ENCODE data around the gene CAMTA1.

DNA sequence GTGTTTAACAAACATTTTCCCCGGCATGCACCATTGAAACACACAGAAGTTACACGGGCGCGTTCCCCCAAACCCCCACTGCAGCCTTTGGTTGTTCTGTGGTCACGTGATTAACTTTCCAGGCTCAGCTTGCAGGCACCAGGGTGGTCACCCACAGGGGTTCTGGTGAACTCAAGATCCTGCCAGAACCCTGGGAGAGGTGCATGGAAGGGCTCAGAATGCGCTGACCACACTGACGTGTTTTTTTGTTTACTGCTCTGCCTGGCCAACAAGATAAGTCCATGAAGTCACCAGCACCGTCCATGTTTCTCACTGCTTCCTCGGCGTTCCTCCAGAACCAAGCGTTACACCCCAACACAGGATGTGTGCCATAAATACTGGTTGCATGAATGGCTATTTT lies 756.4 kb downstream of the CAMTA1 start:
- TF ChIP-seq EZH2 (IDR thresholded peaks at IDR 0.05; ENCODE audit: borderline replicate concordance, low read depth, low read length, severe bottlenecking): no peak
- TF ChIP-seq, protein P1, sequence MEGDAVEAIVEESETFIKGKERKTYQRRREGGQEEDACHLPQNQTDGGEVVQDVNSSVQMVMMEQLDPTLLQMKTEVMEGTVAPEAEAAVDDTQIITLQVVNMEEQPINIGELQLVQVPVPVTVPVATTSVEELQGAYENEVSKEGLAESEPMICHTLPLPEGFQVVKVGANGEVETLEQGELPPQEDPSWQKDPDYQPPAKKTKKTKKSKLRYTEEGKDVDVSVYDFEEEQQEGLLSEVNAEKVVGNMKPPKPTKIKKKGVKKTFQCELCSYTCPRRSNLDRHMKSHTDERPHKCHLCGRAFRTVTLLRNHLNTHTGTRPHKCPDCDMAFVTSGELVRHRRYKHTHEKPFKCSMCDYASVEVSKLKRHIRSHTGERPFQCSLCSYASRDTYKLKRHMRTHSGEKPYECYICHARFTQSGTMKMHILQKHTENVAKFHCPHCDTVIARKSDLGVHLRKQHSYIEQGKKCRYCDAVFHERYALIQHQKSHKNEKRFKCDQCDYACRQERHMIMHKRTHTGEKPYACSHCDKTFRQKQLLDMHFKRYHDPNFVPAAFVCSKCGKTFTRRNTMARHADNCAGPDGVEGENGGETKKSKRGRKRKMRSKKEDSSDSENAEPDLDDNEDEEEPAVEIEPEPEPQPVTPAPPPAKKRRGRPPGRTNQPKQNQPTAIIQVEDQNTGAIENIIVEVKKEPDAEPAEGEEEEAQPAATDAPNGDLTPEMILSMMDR (IDR thresholded peaks at IDR 0.05; ENCODE audit: borderline replicate concordance, extremely low read depth, low read length, poor library complexity, severe bottlenecking): no peak

Data from DND-41 (cell line).